ENCODE data around the gene DPYD.

The DPYD gene

DNA sequence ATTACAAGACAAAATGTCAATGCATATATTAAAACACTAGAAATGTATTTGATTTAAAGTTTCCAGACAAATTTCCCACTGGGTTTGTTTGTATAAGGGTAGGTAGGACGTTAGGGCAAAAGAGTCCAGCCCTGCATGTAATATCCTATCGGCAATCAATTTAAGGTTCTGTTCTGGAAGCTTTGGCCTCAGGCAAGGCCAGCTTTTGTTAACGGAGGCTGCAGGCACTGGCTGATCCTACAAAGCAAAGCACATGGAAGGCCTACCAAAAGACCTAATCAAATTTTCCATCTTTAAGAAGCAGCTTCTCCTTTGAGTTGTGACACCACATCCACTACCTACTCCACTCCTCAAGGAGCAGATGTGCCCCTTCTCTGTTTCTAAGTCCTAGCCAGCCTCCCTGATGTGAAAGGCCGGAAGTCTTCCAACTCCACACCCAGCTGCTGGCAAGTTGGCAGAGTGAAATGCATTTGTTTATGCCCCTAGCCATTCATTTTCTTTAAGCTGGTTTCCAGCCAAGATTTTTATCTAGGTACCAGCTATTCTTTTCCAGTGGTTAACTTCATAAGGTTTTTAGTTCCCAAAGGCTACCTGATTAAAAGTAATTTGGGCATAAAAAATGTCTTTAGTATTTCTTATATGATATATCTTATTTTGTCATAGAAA lies 746.7 kb downstream of the DPYD start:
- DNase-seq = no peak

DNA sequence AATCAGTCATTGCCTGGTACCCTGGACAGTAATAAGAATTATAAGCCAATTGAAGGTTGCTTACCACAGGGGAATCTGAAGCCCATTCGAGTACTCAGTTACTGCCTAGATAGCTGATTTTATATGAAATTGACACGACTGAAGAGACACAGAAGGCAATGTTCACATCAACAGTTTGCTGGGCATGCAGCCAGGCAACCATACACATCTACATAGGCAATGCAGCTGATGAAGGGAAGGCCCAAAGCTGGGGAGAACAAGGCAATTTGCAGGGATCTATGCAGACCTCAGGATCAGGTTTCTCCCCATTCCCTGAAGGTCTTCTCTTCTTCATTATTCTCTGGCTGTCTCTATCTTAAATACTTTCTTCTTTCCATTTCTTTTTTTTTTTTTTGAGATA lies 750.5 kb downstream of the DPYD start:
- DNase-seq = no peak

DNA sequence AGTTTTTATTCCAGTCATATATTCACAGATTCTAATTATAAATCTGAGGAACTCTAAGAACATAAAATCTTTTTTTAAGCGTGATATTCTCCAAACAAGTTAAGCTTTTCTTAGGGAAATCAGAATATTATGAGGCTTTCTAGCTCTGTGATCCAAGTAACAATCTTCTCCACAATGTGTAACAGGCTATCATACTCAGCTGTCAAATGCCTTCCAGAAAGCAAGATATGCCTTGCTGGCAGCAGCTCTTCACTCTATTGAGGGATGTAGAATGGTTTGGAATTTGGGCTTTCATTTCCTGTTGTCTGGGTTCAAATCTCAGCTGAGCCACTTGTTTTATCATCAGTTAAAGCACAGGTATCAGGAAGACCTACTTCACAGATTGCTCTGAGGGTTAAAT lies 752.8 kb downstream of the DPYD start:
- DNase-seq = no peak

DNA sequence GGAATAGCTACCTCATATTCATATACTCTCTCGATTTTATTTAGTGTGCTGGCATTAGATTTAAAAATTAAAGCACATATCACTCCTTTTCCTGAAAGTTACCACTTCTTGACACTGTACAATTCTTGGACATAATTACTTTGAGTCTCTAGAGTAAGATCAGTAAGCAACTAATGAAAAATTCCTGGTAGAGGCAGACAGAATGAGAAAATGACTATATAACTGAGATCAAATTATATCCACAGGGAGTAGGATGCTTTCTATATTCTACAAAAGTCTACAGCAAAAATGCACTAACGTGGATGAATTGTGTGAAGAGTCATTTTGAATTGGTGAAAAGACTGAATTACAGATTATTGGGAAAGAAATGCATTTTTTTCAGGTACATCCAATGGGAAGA lies 753.6 kb downstream of the DPYD start:
- DNase-seq = no peak

DNA sequence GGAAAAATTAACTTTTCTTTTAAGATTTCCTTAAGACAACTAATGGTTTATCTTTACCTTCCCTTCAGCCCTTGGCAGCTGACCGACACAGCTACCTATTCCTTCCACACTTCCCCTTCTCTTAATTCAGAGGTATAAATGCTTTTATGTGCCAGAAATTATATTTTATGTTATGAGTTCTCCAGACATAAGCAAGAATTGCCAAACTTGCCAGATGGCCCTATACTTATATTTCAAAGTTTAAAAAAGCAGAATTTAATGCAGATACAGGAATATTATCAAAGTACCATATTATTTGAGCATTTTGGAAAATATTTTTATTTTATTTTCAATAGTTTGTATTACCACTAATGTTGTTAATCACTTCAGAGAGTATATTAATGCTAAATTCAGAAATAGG lies 754.2 kb downstream of the DPYD start:
- DNase-seq = no peak

DNA sequence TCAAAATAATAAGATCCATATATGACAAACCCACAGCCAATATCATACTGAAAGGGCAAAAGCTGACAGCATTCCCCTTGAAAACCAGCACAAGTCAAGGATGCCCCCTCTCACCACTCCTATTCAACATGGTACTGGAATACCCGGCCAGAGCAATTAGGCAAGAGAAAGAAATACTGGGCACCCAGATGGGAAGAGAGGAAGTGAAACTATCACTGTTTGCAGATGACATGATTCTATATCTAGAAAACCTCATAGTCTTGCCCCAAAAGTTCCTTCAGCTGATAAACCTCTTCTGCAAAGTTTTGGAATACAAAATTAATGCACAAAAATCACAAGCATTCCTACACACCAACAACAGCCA lies 756.6 kb downstream of the DPYD start:
- no peak for DNase-seq

DNA sequence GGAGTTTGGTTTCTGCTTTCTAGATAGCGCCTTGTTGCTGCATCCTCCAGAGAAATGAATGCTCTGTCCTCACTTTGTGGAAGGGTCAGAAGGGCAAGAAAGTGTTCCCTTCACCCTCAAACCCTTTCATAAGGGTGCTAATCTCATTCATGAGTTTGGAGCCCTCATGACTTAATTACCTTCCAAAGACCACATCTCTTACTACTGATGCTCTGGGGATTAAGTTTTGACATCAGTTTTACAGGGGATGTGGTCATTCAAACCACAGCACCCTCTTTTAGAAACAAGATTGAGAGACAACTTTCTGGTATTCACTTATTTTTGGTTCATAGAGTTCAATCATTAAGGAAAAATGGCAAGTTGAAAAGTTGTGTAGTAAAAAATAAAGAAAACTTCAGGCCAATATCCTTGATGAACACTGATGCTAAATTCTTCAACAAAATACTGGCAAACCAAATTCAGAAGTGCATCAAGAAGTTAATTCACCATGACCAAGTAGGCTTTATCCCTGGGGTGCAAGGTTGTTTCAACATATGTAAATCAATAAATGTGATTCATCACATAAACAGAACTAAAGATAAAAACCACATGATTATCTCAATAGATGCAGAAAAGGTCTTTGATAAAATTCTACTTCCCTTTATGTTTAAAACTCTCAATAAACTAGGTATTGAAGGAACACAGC lies 757.1 kb downstream of the DPYD start:
- no peak for DNase-seq

DNA sequence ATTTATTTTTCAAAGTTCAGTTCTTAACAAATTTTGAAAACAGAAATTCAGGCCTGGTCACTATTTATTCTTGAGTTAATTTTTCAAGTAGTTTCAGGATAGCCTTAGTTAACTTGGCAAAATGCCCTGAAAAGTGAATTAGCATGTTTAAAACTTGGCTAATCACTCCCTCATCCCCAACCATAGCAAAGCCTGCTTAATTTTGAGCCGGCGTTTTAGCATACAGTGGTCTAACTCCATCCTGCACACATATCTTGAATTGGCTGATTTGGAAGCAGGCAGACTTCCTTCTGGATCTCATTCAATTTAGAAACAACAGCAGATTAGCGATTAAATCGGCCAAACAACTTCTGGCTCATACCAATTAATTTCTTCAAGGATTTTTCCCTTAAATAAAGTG lies 760.0 kb downstream of the DPYD start:
- DNase-seq = no peak

DNA sequence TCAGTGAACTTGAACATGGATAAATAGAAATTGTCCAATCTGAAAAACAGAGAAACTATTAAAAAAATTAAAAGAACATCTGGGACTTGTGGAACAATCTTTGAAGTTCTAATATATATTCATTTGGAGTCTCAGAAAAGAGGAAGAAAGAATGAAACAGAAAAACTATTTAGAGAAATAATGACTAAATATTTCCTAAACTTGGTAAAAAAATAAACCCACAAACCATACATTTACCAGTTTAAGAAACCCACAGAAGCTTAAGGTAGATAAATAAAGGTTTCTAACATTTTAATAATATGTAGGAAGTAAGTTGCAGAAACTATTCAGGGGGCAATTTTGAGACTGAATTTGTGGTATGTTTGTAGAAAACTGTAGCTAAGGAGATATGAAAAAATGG lies 761.5 kb downstream of the DPYD start:
- no peak for DNase-seq

DNA sequence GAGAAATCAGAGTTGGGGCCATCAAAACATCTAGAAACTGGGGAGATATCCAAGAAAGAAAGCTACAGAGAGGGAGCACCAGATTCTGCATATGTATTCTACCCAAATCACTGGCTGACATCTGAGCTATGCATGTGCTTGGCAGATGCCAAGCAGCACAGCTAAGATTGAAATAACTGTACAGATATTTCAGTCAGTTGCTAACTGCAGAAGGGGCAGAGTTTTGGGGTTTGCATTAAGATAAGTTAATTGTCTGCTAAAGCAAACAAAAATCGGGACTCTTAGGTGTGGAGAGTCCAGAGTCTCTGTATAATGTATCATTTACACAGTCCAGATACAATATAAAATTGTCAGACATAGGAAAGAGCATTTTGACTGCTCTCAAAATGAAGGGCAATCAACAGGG lies 762.1 kb downstream of the DPYD start:
- no peak for DNase-seq

DNA sequence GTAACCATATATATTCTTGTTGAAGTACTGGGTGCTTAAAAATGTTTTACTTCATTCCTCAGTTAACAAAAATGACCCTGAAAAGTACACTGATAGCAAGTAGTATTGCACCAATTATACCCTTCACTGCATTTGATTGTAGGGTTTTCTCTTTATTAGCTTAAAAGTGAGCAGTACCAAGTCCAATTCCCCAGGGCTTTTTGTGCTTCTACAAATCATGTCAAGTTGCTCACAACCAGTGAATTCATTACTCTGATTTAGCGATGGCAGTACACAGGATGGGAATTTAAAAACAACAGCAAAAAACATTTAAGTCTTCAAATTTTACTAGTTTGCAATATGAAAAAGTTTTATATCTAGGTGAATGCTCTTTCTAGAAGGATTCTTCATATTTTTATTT lies 762.8 kb downstream of the DPYD start:
- no peak for DNase-seq

DNA sequence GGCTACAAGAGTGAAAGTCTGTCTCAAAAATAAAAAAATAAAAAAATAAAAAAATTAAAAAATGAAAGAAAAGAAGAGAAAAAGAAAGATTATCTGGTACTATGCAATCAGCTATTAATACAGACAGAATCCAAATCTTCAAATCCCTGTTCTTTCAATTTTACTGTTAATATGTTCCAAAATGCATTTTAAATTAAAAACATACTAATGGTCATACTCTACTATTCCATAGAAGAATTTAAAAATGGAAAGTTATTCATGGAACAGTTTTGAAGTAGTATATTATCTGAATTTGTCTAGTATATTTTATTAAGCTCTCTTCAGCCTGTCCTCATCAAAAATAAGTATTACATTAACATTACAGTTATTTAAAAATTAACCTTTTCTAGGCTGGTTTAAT lies 769.2 kb downstream of the DPYD start:
- DNase-seq = no peak

DNA sequence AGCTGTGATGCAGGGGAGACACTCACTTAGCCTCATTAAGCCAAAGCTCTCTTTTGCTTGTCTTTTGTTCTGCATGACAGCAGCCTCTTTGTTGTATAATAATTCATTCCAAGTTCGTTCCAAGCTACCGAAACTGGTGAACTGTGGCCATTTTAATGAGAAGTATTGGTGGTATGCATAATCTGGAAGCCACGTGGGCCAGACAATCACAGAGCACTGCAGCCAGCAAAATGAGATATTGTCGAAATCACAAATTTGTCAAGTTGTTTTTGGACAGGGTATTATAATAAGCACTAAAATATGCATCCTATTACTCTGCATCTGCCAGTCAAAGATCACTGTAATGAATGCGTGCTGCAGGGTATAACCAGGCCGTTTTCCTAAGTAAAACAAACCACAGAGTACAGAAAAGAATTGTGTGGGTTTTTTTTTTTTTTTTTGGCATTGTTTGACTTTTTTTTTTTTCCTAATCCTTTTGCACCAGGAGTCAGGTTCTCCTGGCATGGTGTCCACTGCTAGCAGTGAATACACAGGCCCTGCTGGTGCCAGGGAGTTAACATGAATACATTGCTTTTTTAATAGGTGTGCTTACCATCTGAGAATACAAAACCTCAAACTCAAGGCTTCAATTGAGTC lies 775.4 kb downstream of the DPYD start:
- DNase-seq = no peak

DNA sequence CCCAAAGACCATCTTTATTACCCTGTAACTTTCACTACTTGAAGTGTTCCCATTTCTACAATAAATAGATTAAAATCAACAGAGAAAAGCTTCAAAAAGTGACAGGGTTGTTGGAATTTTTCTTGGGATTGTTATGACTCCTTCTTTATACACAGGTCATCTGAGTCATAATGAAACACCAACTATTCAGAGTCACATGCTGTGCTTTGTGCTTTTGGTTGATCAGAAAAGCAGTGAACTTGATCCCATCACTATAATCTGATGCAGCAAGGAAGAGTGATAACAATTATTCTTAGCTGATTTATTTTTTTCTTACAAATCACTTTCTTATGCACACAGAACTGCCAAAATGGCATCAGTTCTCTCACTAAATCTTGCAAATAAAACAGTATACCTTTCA lies 776.3 kb downstream of the DPYD start:
- no peak for DNase-seq

DNA sequence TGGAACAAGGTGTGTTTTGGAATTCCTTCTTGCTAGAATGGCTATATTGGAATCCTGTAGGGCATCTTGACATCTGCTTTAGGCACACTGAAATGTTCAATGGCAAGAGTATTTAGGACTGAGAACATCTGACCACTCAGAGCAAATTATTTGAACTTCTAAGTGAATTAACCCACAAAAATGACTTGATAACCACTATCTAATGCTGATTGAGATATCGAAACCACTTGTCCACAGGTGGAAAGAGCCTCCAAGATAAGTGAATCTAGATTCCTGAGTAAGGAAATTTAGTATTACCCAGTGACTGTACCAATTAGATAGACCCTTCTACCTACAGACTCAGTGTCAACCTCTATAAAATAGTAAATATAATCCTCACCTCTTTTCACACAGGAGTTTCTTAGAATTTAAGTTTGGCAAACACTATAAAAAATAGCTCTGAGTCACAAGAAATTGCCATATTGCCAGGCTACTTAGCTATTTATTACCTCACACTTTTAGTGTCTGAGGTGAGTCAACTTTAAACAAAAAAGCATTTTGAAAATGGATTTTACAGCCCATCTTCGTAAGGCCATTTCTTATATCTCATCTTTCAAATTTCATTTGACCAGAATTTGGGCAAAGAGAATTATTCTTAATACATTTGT lies 777.5 kb downstream of the DPYD start:
- no peak for DNase-seq

DNA sequence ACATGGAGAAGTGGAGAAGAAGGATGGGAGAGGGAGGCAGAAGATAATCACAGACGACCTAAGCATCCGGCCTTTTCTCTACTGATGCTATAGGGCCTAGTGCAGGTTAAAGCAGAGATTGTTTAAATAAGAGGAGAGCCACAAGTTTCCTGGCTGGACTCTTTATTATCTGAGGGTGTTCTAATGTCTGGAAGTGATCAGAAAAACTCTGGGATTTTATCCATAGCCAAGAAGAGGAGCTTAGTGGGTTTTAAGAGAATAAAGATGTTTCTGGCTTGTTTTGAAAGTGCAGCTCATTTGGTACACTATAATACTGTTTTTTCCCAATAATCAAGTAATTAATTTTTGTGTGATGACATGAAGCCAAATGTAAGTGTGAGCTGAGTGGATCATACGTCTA lies 780.2 kb downstream of the DPYD start:
- DNase-seq = no peak

DNA sequence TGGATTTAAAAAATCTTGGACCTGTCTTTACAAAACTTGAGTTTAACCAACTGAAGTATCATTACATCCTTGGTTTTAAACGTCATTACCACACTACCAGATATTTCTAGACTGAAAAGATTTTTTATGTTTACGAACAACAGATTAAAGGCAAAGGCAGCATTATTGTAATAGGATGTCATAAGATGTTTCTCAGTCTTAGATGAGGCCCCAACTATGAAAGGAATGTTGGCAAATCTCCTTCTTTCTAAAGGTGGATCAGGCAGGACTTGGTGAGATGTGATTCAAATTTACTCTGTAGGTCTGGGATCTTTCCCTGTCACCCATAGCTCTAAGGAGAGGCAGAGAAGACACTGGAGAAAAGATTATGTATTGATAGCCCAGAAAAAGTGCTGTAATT lies 781.3 kb downstream of the DPYD start:
- DNase-seq = no peak

DNA sequence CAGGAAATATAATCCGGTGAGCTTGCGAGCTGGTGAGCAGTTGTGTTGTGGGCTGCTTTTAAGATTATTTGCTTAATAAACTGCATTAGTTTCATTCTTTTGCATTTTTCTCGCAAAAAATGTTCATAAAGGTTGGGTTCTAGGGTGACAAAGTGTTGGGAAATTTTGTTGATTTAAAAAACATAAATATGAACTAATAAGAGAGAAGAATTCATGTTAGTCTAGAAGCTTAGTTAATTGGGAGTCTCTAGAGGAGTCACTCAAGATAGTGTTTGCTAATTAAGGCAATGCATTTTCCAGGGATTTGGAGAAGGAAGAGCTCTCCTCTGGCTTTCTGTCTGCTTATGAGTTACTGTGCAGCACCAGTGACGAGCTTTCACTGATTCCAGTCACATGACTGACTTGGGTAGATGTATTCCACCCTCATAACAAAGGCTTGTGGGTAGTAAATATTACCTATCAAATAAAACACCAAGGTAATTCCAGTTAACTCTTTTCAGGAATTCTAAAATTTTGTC lies 782.3 kb downstream of the DPYD start:
- DNase-seq = no peak

DNA sequence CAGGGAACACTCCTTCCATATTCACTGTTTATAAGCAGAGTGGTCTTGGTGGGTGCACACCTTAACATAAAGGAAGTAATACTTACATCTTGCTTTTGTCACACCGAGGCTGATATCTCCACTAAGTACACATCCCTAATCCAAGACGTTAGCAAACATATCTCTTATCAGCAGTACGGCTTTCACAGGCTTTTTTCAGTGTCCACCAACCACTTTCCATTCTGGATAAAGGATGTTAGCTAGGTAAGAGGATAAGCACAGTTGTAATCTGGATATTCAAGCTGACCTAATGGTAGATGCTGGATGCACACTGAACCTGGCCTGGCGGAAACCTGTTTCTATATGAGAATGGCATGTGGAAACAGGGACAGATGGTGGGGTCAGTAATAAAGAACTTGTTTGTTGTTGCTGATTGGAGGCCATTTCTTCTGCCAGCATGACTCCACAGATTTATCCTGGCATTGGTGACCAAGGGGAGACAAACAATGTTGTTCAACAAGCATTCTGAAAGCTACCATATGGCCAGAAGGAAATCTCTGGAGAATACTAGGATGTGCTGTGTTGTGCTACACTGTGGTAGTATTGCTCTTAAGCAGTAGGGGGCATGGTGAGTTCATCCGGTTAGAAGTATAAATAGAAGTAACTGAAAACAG lies 782.8 kb downstream of the DPYD start:
- DNase-seq = no peak

DNA sequence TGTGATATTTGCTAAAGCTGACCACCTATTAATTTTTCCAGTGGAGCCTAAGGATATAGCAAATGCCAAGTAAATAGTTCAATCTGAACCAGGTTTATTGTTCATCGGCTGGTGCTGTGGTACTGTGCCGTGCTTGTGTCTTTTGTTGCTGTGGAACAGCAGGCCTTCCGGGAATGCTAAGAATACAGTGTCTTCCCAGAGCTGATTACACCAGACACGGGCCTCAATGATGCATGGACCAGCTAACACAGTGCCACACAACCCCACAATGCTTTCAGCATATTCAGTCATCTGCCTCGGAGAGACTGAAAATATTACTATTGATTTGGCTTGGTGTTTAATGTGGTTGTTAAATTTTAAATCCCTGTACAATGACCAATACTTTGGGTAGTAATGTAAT lies 783.8 kb downstream of the DPYD start:
- no peak for DNase-seq

DNA sequence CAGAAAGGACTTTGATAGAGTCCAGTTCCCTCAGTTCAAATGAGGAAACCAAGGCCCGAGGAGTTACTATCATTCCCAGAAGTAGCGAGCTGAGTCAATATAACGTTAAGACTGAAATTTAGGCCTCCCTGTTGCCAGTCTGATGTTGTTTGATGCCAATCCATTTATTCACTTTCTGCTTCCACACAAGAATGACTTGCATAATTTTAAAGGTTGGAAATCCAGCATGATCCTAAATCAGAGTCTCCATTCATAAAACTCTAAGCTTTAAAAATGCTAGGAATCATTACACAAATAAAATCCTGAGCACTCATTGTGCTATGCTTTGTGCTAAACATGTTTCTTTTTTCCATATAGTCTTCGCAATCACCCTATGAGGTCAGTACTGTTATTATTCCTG lies 784.9 kb downstream of the DPYD start:
- DNase-seq = no peak

DNA sequence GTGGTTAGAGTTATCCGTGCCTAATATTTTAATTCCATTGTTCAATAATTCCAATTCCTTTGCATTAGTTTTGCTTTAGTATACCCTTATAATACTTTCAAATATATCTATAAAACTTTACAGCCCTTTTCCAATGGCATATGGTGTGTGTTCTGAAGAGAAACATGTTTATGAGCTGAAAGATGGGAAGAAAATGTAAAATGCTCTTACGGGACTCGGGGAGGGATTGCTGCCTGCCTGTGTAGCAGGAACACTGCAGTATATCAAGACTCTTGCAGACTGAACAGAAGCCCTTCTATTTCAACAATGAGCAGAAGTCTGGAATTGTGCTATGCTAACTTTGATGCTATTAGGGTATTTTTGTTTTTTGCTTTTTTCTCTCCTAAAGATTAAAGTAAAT lies 792.4 kb downstream of the DPYD start:
- DNase-seq = no peak

DNA sequence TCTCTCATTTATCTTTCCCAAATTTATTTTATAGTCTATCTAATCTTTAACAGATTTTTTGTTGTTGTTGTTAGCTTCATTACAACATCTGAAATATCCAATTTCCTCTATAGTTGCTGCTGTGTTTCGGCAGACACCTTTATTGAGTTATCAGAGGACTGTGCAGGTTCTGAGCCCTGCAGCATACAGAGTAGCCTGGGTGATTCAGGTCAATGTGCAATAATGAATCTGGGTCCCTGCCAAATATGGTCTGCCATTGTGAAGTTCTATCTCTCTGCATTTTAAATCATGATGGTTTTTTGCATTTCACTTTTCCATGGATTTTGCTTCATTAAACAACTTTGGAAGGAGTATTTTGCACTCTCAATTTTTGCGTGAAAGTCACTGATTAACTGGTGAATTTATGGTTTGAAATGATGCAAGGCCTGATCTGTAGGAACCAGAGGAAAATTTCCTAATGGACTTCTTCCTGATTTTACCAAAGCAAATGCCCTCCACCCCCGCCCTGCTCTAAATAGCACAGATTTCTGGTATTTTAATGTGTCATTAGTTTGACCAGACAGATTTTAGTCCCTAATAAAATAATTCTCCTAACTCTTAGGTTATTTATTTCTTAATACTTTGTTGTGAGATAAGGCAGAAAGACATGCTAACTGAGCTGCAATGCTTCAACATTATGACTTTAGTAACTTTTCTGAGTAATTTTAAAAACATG lies 797.0 kb downstream of the DPYD start:
- no peak for DNase-seq
